ENCODE data around the gene ALAD.
A peak's percentile ranks its signal among the peaks of the same experiment; 100 is the strongest.
"Not testable (repeated sequence)": the region's sequence is repeated elsewhere in the genome, so short reads cannot be mapped to it uniquely, and the experiment has no call there.

The ALAD gene

GRCh38 chr9:113403646-113404045 lies 2.6 kb upstream of the ALAD start:
- intact Hi-C loops (cut with DNase I), result no loop called here
- DNase-seq, result no peak

- DNase-seq, result peak in 1 of 10 donors; percentile 26
- intact Hi-C loops (cut with DNase I), result loop anchor here (2.0 kb wide), 2 partner anchors 59 to 125 kb away; partner anchors contain the start of genes CDC26, PRPF4 and WDR31
Observed at GRCh38 chr9:113399646-113400200, 1.4 kb downstream of the ALAD start.

GRCh38 chr9:113398796-113399195 lies 2.3 kb downstream of the ALAD start:
- DNase-seq, result peak in 1 of 10 donors; percentile 25
- intact Hi-C loops (cut with DNase I), result no loop called here

- intact Hi-C loops (cut with DNase I), result no loop called here
Observed at GRCh38 chr9:113397203-113397631, 3.9 kb downstream of the ALAD start.

GRCh38 chr9:113395000-113395861 lies 5.9 kb downstream of the ALAD start:
- intact Hi-C loops (cut with DNase I), result no loop called here
- DNase-seq, result peak in 1 of 10 donors; percentile 19

More at GRCh38 chr9:113397203-113397631, 3.9 kb downstream of the ALAD start:
- DNase-seq, result peak in 1 of 10 donors; percentile 16

- intact Hi-C loops (cut with DNase I), result no loop called here
- DNase-seq, result peak in 4 of 10 donors; percentile 13 to 79 (median 32)
Observed at GRCh38 chr9:113393281-113393680, 7.8 kb downstream of the ALAD start.

- peak in 1 of 10 donors; percentile 69 for DNase-seq
- intact Hi-C loops (cut with DNase I), result no loop called here
Observed at GRCh38 chr9:113391917-113392316, 9.2 kb downstream of the ALAD start.

GRCh38 chr9:113390192-113390960 lies 10.7 kb downstream of the ALAD start:
- intact Hi-C loops (cut with DNase I), result no loop called here
- DNase-seq, result peak in 1 of 10 donors; percentile 69

- intact Hi-C loops (cut with DNase I), result no loop called here
- DNase-seq, result peak in 1 of 10 donors; percentile 70
Observed at GRCh38 chr9:113389451-113389850, 11.6 kb downstream of the ALAD start.

GRCh38 chr9:113388833-113389232 lies 12.3 kb downstream of the ALAD start:
- peak in 1 of 10 donors; percentile 73 for DNase-seq
- intact Hi-C loops (cut with DNase I), result no loop called here

GRCh38 chr9:113387560-113388230 lies 13.4 kb downstream of the ALAD start:
- peak in 1 of 10 donors; percentile 47 for DNase-seq
- intact Hi-C loops (cut with DNase I), result no loop called here

- peak in 1 of 10 donors; percentile 7 for DNase-seq
- intact Hi-C loops (cut with DNase I), result no loop called here
Observed at GRCh38 chr9:113386571-113387393, 14.3 kb downstream of the ALAD start.

GRCh38 chr9:113381909-113382411 lies 19.1 kb downstream of the ALAD start:
- intact Hi-C loops (cut with DNase I), result no loop called here
- DNase-seq, result peak in 1 of 10 donors; percentile 10

- intact Hi-C loops (cut with DNase I), result not testable (repeated sequence)
- peak in 1 of 10 donors; percentile 10 for DNase-seq
Observed at GRCh38 chr9:113381441-113381840, 19.6 kb downstream of the ALAD start.

- DNase-seq, result peak in 1 of 10 donors; percentile 12
- intact Hi-C loops (cut with DNase I), result no loop called here
Observed at GRCh38 chr9:113380869-113381378, 20.2 kb downstream of the ALAD start.

- not testable (repeated sequence) for DNase-seq
- intact Hi-C loops (cut with DNase I), result loop anchor here (5.0 kb wide), 1 partner anchor 38 kb away; the partner anchor contains the start of gene WDR31
Observed at GRCh38 chr9:113379829-113380210, 21.3 kb downstream of the ALAD start.

GRCh38 chr9:113379094-113379828 lies 21.8 kb downstream of the ALAD start:
- DNase-seq, result peak in 1 of 10 donors; percentile 55
- intact Hi-C loops (cut with DNase I), result loop anchor here (5.0 kb wide), 1 partner anchor 37 kb away; the partner anchor contains the start of gene WDR31
